SK-N-SH treated with all-trans-retinoic acid at 6 μM for 48 hours (cell line): ENCODE measurements around the gene PARD3B.

Experiments
- CREB5 ChIP-seq: fragments of 250-450 bp; sonication (Bioruptor Pico); IDR thresholded peaks from 2 replicates; pipeline ENCODE4 v1.5.1; 2020; ENCODE audit warnings: low read depth, mild to moderate bottlenecking, moderate library complexity
- GLIS3 ChIP-seq: fragments of 250-450 bp; sonication (Bioruptor Pico); IDR thresholded peaks from 2 replicates; pipeline ENCODE4 v1.5.0; 2020; ENCODE audit warnings: mild to moderate bottlenecking, moderate library complexity
- ISL1 ChIP-seq: fragments of 250-450 bp; sonication (Bioruptor Pico); IDR thresholded peaks from 2 replicates; pipeline ENCODE4 v2.1.2; 2022; ENCODE audit warnings: mild to moderate bottlenecking, moderate library complexity
- PATZ1 ChIP-seq: fragments of 250-450 bp; sonication (Bioruptor Pico); IDR thresholded peaks from 2 replicates; pipeline ENCODE4 v1.8.0; 2020; ENCODE audit warnings: mild to moderate bottlenecking, moderate library complexity, borderline replicate concordance
- ZC3H10 ChIP-seq: fragments of 250-450 bp; sonication (Bioruptor Pico); IDR thresholded peaks from 2 replicates; pipeline ENCODE4 v1.5.1; 2021; ENCODE audit warnings: mild to moderate bottlenecking, moderate library complexity

- TF ChIP-seq GLIS3 (no peak), PATZ1 (CRISPR knock-in tag) (no peak), ISL1 (CRISPR knock-in tag) (no peak), CREB5 (no peak), ZC3H10 (CRISPR knock-in tag) (no peak)
Measured at GRCh38 chr2:205187731-205188130, 642.5 kb downstream of the PARD3B start.
